ENCODE measurements around the gene AQP11. TPM values are rescaled to one million over a fixed set of nuclear protein-coding genes. Genes with fewer than 3 reads are reported as not detected.
A peak's percentile ranks its signal among the peaks of the same experiment; 100 is the strongest.

Gene AQP11
- total and polyA plus RNA-seq, 2 of the 4 experiments (the other 2 are of a cell fraction) = 1.1 TPM

DNA sequence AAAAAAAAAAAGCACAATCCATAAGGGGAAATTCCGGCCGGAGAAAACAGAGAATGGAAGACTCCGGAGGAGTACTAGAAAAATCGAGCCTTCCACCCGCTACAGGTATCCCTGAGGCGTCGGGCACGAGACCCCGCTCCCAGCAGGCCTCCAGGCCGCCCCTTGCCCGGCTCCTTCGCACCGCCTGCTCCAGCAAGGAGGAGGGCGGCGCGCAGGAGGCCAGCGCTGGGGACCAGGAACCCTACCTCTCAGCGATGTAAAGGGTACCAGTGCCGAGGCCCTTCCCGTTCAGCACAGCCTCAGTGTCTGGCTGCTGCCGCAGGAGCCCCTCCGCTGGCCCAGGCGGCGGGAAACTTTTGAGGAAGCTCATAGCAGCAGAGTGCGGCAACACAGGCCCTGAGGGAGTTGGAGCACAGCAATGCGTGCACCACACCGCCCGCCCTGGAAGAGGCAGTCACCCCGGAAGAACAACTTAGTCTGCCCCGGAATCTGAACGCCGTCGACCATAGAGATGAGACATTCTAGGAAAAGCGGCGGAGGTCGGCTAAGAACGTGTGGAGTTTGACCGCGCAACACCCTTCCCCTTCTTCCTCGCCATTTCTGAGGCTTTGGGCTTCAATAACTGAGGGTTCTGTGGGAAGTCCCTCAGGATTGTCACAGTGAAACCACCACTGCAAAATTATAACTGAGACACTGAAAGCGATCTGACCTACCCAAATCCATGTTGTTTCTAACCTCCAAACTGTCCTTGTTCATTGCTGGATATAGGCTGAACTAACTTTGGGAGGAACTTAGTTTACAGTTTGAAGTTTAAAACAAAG lies 47.8 kb downstream of the AQP11 start, which contains the start of gene CLNS1A:
TSS of gene CLNS1A (minus strand) at position 450 of the 821 bp plus-strand sequence. CDS start at position 370, 80 bp downstream.
- Histone ChIP-seq H3K9me3 (ENCODE audit: control insufficient read depth, insufficient read depth, low read length) (no peaks in the 10 kb centered on the region), H3K9ac (ENCODE audit: low read depth, low read length) (peak within 1 kb of the TSS; percentile 93), H3K14ac (replicated peaks; ENCODE audit: low read depth, low read length) (peak within 1 kb of the TSS; percentile 100), H2AK9ac (replicated peaks; ENCODE audit: low read depth, low read length, poor library complexity) (peak within 1 kb of the TSS; percentile 97), H3K18ac (ENCODE audit: low read depth, low read length) (peak within 1 kb of the TSS; percentile 81), H3K4me3 (ENCODE audit: insufficient read depth, low read depth, low read length) (peak within 1 kb of the TSS; percentile 91), H4K20me1 (ENCODE audit: insufficient read depth, low read length) (no peaks in the 10 kb centered on the region), H3K56ac (ENCODE audit: extremely low read depth, insufficient read depth, low read length) (peak within 1 kb of the TSS; percentile 92), H3K4me1 (ENCODE audit: control insufficient read depth, insufficient read depth, low read length) (peaks cover 5% of the 10 kb centered on the region), H3K27ac (ENCODE audit: insufficient read depth, low read length) (peak within 1 kb of the TSS; percentile 89), H4K8ac (ENCODE audit: low read depth in 2 of 2, low read length in 2 of 2) (peak within 1 kb of the TSS; percentile 98 to 100), H2BK5ac (ENCODE audit: low read depth, low read length, poor library complexity, severe bottlenecking) (peak within 1 kb of the TSS; percentile 96), H4K91ac (ENCODE audit: insufficient read depth, low read depth, low read length) (peak within 1 kb of the TSS; percentile 93), H3K9me1 (ENCODE audit: insufficient read depth, low read length) (peaks cover 7% of the 10 kb centered on the region), H3K79me1 (ENCODE audit: low read depth in 1 of 2, low read length in 2 of 2) (peaks cover 6 to 34% of the 10 kb centered on the region in 2 experiments; a peak in 3 of 4 replicates), H2BK20ac (ENCODE audit: low read depth, low read length) (0 out of 2 replicates have a peak within 1 kb of the TSS, but pooled peaks have one; percentile 52), H2AK5ac (ENCODE audit: low read depth, low read length) (peak within 1 kb of the TSS; percentile 65), H3K36me3 (ENCODE audit: control insufficient read depth, insufficient read depth, low read length) (no peaks in the 10 kb centered on the region; the same call in 1 of the 2 replicates), H3K27me3 (ENCODE audit: control insufficient read depth, insufficient read depth, low read length) (no peaks in the 10 kb centered on the region), H3K23ac (ENCODE audit: low read depth, low read length) (peak within 1 kb of the TSS; percentile 92), H2BK15ac (ENCODE audit: low read depth, low read length) (peak within 1 kb of the TSS; percentile 33; the same call in 1 of the 3 replicates), H2BK120ac (ENCODE audit: low read depth, low read length) (peak within 1 kb of the TSS; percentile 83), H2AFZ (replicated peaks; ENCODE audit: low read length, poor library complexity) (peak within 1 kb of the TSS; percentile 99), H3K4ac (ENCODE audit: low read depth, low read length) (peak within 1 kb of the TSS; percentile 93), H3K4me2 (ENCODE audit: low read depth, low read length) (peak within 1 kb of the TSS; percentile 99), H4K5ac (ENCODE audit: low read depth, low read length) (peak within 1 kb of the TSS; percentile 92)
- TF ChIP-seq MAZ (IDR thresholded peaks at IDR 0.05; ENCODE audit: borderline replicate concordance, low read depth, low read length) (peak; percentile 74; the same call in 1 of the 2 replicates), MXI1 (IDR thresholded peaks at IDR 0.05; ENCODE audit: borderline replicate concordance, low read depth, low read length) (peak; percentile 93), RCOR1 (IDR thresholded peaks at IDR 0.05; ENCODE audit: insufficient replicate concordance, low read length) (no peak), POLR2A (IDR thresholded peaks at IDR 0.05; ENCODE audit: low read depth, low read length) (peak; percentile 72), RAD21 (IDR thresholded peaks at IDR 0.05; ENCODE audit: low read length) (peak; percentile 25; the same call in 1 of the 2 replicates)
- no TSS peak for BruUV-seq (replicated peaks)
- ChIA-PET POLR2A (ENCODE audit: unreplicated experiment) (interaction anchor here (0.7 kb wide), 1 partner anchor 145 kb away, joined by 3 read pairs; no protein-coding TSS in a partner anchor), CTCF (no interaction called here)
- intact Hi-C loops (cut with micrococcal nuclease) = no loop called here
- ATAC-seq (ENCODE audit: low read depth) (peak; percentile 98), DNase-seq (peak; percentile 85)
- dilution Hi-C loops (cut with HindIII; ENCODE audit: low sequenced_read_pairs, unreplicated experiment) = no loop called here
- WGBS, 2 experiments (ENCODE audit: extremely low coverage in 2 of 2, insufficient read length in 1 of 2) = 0% methylated on average over 11 of the region's 41 CpGs; no CpG with 5 or more reads in 1 of the 2 experiments
- in situ Hi-C loops (cut with MboI; ENCODE audit: low sequenced_read_pairs) = no loop called here
